Vagina (tissue), 2 donors: ENCODE data around the gene FMN2. TPM values are rescaled to one million over a fixed set of nuclear protein-coding genes. Genes with fewer than 3 reads are reported as not detected.

ENCODE experiments used
- DNase-seq, 2 donors: peaks; one replicate each; pipeline ENCODE4 v3.0.0-alpha.2; 2017; ENCODE audit errors: extremely low spot score in 2 of 2
- H3K27ac ChIP-seq: fragments of 200-600 bp; sonication (generic); one replicate; pipeline ENCODE4 v1.5.1; 2019
- H3K27me3 ChIP-seq: fragments of 200-600 bp; sonication (generic); one replicate; pipeline ENCODE4 v1.5.1; 2019
- H3K36me3 ChIP-seq, 2 donors: fragments of 200-600 bp; sonication (generic); one replicate each; pipeline ENCODE4 v1.5.1; 2017 to 2019
- H3K4me1 ChIP-seq: fragments of 200-600 bp; sonication (generic); one replicate; pipeline ENCODE4 v1.5.1; 2019
- H3K4me3 ChIP-seq, 2 donors: fragments of 200-600 bp; sonication (generic); 1 replicate in 1 of 2; 2 replicates in 1 of 2; pipeline ENCODE4 v1.5.1; 2016 to 2019
- H3K9me3 ChIP-seq: fragments of 200-600 bp; sonication (generic); one replicate; pipeline ENCODE4 v1.5.1; 2019
- POLR2A ChIP-seq, 2 donors: fragments of 450-650 bp; IDR thresholded peaks; one replicate each; pipeline ENCODE4 v1.6.1; 2017; ENCODE audit warnings: antibody characterized with exemption in 2 of 2, mild to moderate bottlenecking in 2 of 2, moderate library complexity in 2 of 2
- POLR2AphosphoS5 ChIP-seq, 2 donors: sonication (generic); formaldehyde crosslinking; IDR thresholded peaks; one replicate each; pipeline ENCODE4 v1.9.0; 2017; ENCODE audit warnings: antibody characterized with exemption in 2 of 2, mild to moderate bottlenecking in 2 of 2, low read depth in 1 of 2; ENCODE audit not compliant: insufficient read depth in 1 of 2
- intact Hi-C: fragments of 100-400 bp; cut with DNase I; formaldehyde crosslinking; loops from one replicate; pipeline ENCODE4 v1.15.1; 2023
- total RNA-seq: library from RNA; depleted of rRNA; stranded (reverse); fragments of >200 nt; gene quantifications from one replicate; pipeline ENCODE4 v1.2.3, GENCODE V29; 2016
- TF ChIP-seq, protein P1 (sequence below), 3 experiments: fragments of 450-650 bp in 2 of 3; fragments of 200-600 bp in 1 of 3; sonication (generic) in 1 of 3; IDR thresholded peaks; one replicate each; pipeline ENCODE4 v1.5.1; 2017 to 2019; ENCODE audit warnings: antibody characterized with exemption in 3 of 3, mild to moderate bottlenecking in 2 of 3, moderate library complexity in 2 of 3

FMN2 gene
- total RNA-seq, 1 donor from 2014 or later: not detected

DNA sequence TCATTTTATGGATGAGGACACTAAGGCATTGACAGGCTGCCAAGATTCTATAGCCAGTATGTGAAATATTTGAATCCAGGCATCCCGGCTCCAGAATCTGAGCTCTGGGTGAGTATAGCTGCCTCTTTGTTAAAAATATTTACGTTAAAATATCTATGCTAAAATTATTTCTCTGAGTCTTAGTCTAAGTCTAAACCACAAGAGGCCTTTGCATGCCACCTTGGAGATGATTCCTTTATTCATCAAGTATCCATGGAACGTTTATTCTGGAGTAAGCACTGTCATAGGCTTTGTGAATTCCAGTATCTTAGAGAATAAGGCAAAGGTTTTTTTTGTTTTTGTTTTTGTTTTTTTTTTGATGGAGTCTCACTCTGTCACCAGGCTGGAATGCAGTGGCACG lies 403.9 kb downstream of the FMN2 start:
- no peak overlapping the region for H3K4me3 ChIP-seq
- H3K27ac ChIP-seq: no peak overlapping the region
- no peaks in the 10 kb centered on the region for H3K4me1 ChIP-seq
- H3K36me3 ChIP-seq: no peaks in the 10 kb centered on the region
- no peak for TF ChIP-seq POLR2AphosphoS5 (IDR thresholded peaks at IDR 0.05; ENCODE audit: insufficient read depth in 1 of 2, low read depth in 1 of 2)
- TF ChIP-seq POLR2A (IDR thresholded peaks at IDR 0.05): no peak
- TF ChIP-seq, protein P1, sequence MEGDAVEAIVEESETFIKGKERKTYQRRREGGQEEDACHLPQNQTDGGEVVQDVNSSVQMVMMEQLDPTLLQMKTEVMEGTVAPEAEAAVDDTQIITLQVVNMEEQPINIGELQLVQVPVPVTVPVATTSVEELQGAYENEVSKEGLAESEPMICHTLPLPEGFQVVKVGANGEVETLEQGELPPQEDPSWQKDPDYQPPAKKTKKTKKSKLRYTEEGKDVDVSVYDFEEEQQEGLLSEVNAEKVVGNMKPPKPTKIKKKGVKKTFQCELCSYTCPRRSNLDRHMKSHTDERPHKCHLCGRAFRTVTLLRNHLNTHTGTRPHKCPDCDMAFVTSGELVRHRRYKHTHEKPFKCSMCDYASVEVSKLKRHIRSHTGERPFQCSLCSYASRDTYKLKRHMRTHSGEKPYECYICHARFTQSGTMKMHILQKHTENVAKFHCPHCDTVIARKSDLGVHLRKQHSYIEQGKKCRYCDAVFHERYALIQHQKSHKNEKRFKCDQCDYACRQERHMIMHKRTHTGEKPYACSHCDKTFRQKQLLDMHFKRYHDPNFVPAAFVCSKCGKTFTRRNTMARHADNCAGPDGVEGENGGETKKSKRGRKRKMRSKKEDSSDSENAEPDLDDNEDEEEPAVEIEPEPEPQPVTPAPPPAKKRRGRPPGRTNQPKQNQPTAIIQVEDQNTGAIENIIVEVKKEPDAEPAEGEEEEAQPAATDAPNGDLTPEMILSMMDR (IDR thresholded peaks at IDR 0.05): no peak
- no peak for DNase-seq
- no peaks in the 10 kb centered on the region for H3K9me3 ChIP-seq
- intact Hi-C loops: no loop called here
- no peaks in the 10 kb centered on the region for H3K27me3 ChIP-seq

DNA sequence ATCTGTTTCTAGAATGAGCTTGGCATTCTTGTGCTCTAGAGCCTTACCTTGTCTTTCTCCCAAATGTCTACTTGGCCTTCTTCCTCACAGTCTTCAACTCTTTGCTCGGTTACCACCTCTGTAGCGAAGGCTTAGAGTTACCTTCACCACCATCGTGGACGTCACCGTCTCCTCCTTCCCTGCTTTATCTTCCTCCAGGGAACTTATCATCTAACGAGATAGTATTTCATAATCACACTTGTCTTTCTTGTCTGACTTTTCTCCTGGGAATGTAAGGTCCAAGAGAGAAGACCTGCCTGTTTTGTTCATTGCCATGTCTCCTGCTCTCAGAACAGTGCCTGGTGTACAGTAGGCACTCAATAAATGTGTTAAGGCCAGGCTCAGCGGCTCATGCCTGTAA lies 404.7 kb downstream of the FMN2 start:
- Histone ChIP-seq H3K27ac (no peak overlapping the region), H3K4me1 (no peaks in the 10 kb centered on the region), H3K9me3 (no peaks in the 10 kb centered on the region), H3K27me3 (no peaks in the 10 kb centered on the region), H3K4me3 (no peak overlapping the region), H3K36me3 (no peaks in the 10 kb centered on the region)
- intact Hi-C loops: no loop called here
- TF ChIP-seq, protein P1 (IDR thresholded peaks at IDR 0.05): no peak
- TF ChIP-seq POLR2AphosphoS5 (IDR thresholded peaks at IDR 0.05; ENCODE audit: insufficient read depth in 1 of 2, low read depth in 1 of 2) (no peak), POLR2A (IDR thresholded peaks at IDR 0.05) (no peak)
- DNase-seq: no peak

DNA sequence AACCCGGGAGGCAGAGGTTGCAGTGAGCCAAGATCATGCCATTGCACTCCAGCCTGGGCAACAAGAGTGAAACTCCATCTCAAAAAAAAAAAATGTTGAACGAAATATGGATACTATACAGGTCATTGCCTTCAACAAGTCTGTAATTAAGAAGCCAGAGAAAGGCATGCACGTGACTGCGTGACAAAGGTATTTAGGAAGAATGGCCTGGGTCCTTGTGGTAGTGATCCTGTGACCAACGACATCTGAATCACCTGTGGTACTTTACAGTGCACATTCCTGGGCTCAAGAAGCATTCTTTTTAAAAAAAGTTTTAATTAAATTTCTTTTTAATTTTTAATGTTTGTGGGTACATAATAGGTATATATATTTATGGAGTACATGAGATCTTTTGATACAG lies 405.3 kb downstream of the FMN2 start:
- no peaks in the 10 kb centered on the region for H3K27me3 ChIP-seq
- H3K4me1 ChIP-seq: no peaks in the 10 kb centered on the region
- no peaks in the 10 kb centered on the region for H3K9me3 ChIP-seq
- H3K4me3 ChIP-seq: no peak overlapping the region
- H3K36me3 ChIP-seq: no peaks in the 10 kb centered on the region
- no peak for DNase-seq
- no peak for TF ChIP-seq POLR2A (IDR thresholded peaks at IDR 0.05)
- TF ChIP-seq, protein P1 (IDR thresholded peaks at IDR 0.05): no peak
- TF ChIP-seq POLR2AphosphoS5 (IDR thresholded peaks at IDR 0.05; ENCODE audit: insufficient read depth in 1 of 2, low read depth in 1 of 2): no peak
- H3K27ac ChIP-seq: no peak overlapping the region
- intact Hi-C loops: no loop called here

DNA sequence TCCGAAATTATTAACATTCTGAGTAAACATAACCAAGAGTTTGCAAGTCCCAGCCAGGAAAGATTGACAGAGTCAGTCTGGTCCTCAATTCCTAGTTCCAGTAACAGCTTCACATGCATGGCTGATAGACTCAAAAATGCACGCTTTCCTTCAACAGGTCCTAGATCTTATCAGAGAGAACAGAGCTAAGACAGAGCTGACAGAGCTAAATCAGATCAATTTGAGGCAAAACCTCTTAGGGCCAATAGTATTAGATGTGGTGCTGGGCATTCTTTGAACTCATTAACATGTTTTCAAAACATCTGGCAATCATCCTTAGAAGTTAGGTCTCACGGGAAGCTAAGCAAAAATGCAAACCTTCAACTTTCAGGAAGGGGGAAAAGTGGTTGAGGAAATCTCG lies 406.2 kb downstream of the FMN2 start:
- no peaks in the 10 kb centered on the region for H3K36me3 ChIP-seq
- TF ChIP-seq POLR2AphosphoS5 (IDR thresholded peaks at IDR 0.05; ENCODE audit: insufficient read depth in 1 of 2, low read depth in 1 of 2) (no peak), POLR2A (IDR thresholded peaks at IDR 0.05) (no peak)
- TF ChIP-seq, protein P1 (IDR thresholded peaks at IDR 0.05): no peak
- no peaks in the 10 kb centered on the region for H3K27me3 ChIP-seq
- intact Hi-C loops: no loop called here
- H3K27ac ChIP-seq: no peak overlapping the region
- no peak overlapping the region for H3K4me3 ChIP-seq
- H3K4me1 ChIP-seq: no peaks in the 10 kb centered on the region
- no peaks in the 10 kb centered on the region for H3K9me3 ChIP-seq
- no peak for DNase-seq

DNA sequence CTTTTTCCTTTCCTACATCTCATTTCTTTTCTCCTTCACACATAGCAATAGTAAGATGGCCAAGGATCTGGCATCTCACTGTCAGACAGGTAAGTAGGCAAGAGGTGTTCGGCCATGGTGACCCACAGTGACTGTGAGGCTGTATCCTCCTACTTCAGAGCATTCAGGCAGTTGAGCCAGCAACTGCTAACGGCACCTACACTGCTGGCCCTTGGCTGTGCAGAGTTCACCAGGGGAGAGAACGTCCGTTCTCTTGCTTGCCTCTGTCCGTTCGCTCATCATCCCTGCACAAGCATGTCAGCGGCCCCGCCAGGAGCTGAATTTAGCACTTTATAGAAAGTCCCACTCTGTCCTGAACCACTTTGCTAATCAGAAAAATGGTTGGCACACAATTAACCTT lies 406.7 kb downstream of the FMN2 start:
- Histone ChIP-seq H3K4me3 (no peak overlapping the region), H3K36me3 (no peaks in the 10 kb centered on the region), H3K4me1 (no peaks in the 10 kb centered on the region), H3K27ac (no peak overlapping the region), H3K27me3 (no peaks in the 10 kb centered on the region), H3K9me3 (no peaks in the 10 kb centered on the region)
- TF ChIP-seq, protein P1 (IDR thresholded peaks at IDR 0.05): no peak
- TF ChIP-seq POLR2A (IDR thresholded peaks at IDR 0.05): no peak
- no peak for TF ChIP-seq POLR2AphosphoS5 (IDR thresholded peaks at IDR 0.05; ENCODE audit: insufficient read depth in 1 of 2, low read depth in 1 of 2)
- intact Hi-C loops: no loop called here
- DNase-seq: no peak
